Stomach (tissue), 9 donors: ENCODE measurements around the gene PRXL2B. TPM values are rescaled to one million over a fixed set of nuclear protein-coding genes. Genes with fewer than 3 reads are reported as not detected.
A peak's percentile ranks its signal among the peaks of the same experiment; 100 is the strongest.
"Not testable (repeated sequence)": the region's sequence is repeated elsewhere in the genome, so short reads cannot be mapped to it uniquely, and the experiment has no call there.

Source experiments
- DNase-seq, 2 donors: peaks; one replicate each; pipeline versions ENCODE4 v3.0.0 to v3.0.0-alpha.2; 2013 to 2019
- H3K27ac ChIP-seq, 5 donors: fragments of 200-600 bp in 4 of 5; sonication (generic) in 4 of 5; one replicate each; pipeline ENCODE4 v1.5.1; 2013 to 2019; ENCODE audit warnings: mild to moderate bottlenecking in 1 of 5, moderate library complexity in 1 of 5
- H3K27me3 ChIP-seq, 3 donors: fragments of 200-600 bp; sonication (generic); one replicate each; pipeline ENCODE4 v1.5.1; 2017 to 2019; ENCODE audit warnings: mixed run types in 1 of 3
- H3K36me3 ChIP-seq, 4 donors: fragments of 200-600 bp; sonication (generic); 1 replicate in 3 of 4; 2 replicates in 1 of 4; pipeline ENCODE4 v1.5.1; 2016 to 2019
- H3K4me1 ChIP-seq, 4 donors: fragments of 200-600 bp; sonication (generic); one replicate each; pipeline ENCODE4 v1.5.1; 2016 to 2019
- H3K4me3 ChIP-seq, 4 donors: fragments of 200-600 bp; sonication (generic) in 3 of 4; one replicate each; pipeline ENCODE4 v1.5.1; 2016 to 2019; ENCODE audit warnings: mild to moderate bottlenecking in 1 of 4
- H3K9me3 ChIP-seq, 4 donors: fragments of 200-600 bp; sonication (generic); one replicate each; pipeline ENCODE4 v1.5.1; 2016 to 2019
- CTCF ChIP-seq, 7 experiments: fragments of 450-650 bp in 4 of 7; fragments of 200-600 bp in 3 of 7; sonication (generic) in 3 of 7; IDR thresholded peaks; one replicate each; pipeline ENCODE4 v1.5.1; 2016 to 2019; ENCODE audit warnings: antibody characterized with exemption in 7 of 7, control low read depth in 2 of 7, mild to moderate bottlenecking in 1 of 7
- EP300 ChIP-seq: sonication (generic); formaldehyde crosslinking; IDR thresholded peaks from one replicate; pipeline ENCODE4 v1.6.1; 2017; ENCODE audit warnings: antibody characterized with exemption
- POLR2A ChIP-seq, 4 donors: fragments of 450-650 bp; IDR thresholded peaks; one replicate each; pipeline ENCODE4 v1.6.1; 2016; ENCODE audit warnings: antibody characterized with exemption in 4 of 4, control low read depth in 2 of 4, mild to moderate bottlenecking in 1 of 4, moderate library complexity in 1 of 4
- POLR2AphosphoS5 ChIP-seq, 3 donors: sonication (generic); formaldehyde crosslinking; IDR thresholded peaks; one replicate each; pipeline ENCODE4 v1.6.1; 2016; ENCODE audit warnings: antibody characterized with exemption in 3 of 3
- WGBS, 5 donors: extraction: QIAGEN DNeasy Blood & Tissue Kit in 3 of 5; methylation state at CpG; one replicate each; pipeline versions ENCODE4 v1.1.5 to v1.1.7; 2013 to 2018; 5-methylcytosine and 5-hydroxymethylcytosine counted together
- intact Hi-C: fragments of 100-400 bp; cut with DNase I; formaldehyde crosslinking; loops from one replicate; pipeline ENCODE4 v1.15.1; 2023; ENCODE audit warnings: low total_unique reads
- polyA plus RNA-seq, 3 donors: library from polyadenylated mRNA; stranded (reverse); fragments of 200-250 nt; gene quantifications; one replicate each; pipeline ENCODE4 v1.2.3, GENCODE V29; 2013
- total RNA-seq, 5 donors: library from RNA; depleted of rRNA; stranded (reverse); fragments of >200 nt; gene quantifications; one replicate each; pipeline versions ENCODE4 v1.1.0 to v1.2.3, GENCODE V29; 2014 to 2016
- donor health status: healthy with polysubstance abuse.
- donor health status: Bipolar disorder and iron deficiency.
- donor health status: healthy.

PRXL2B gene
- total and polyA plus RNA-seq, 8 donors: 8.5 to 668 (median 21.0) TPM

- Histone ChIP-seq H3K27me3 (peaks cover 0 to 21% (median 0%) of the 10 kb centered on the region in 3 donors), H3K9me3 (peaks cover 0 to 12% (median 10%) of the 10 kb centered on the region in 4 donors), H3K4me3 (peak overlapping the region in 2 of 4 donors; percentile 2 to 10), H3K4me1 (peaks cover 21 to 36% (median 34%) of the 10 kb centered on the region in 4 donors), H3K27ac (peak overlapping the region; percentile 72 to 96 (median 82)), H3K36me3 (no peaks in the 10 kb centered on the region)
- WGBS, 5 donors: 32 to 60% (median 43%) methylated on average over 20 to 23 of the region's 23 CpGs
- TF ChIP-seq CTCF (IDR thresholded peaks at IDR 0.05) (no peak), POLR2AphosphoS5 (IDR thresholded peaks at IDR 0.05) (peak in 2 of 3 donors; percentile 60 to 64), POLR2A (IDR thresholded peaks at IDR 0.05) (no peak), EP300 (no peak)
- intact Hi-C loops: no loop called here
- peak; percentile 85 to 96 for DNase-seq
Measured at GRCh38 chr1:2575801-2576663, 10.5 kb upstream of the PRXL2B start.

- peaks cover 21 to 36% (median 34%) of the 10 kb centered on the region in 4 donors for H3K4me1 ChIP-seq
- H3K9me3 ChIP-seq: peaks cover 0 to 12% (median 10%) of the 10 kb centered on the region in 4 donors
- peak overlapping the region; percentile 87 to 96 (median 92) for H3K27ac ChIP-seq
- DNase-seq, intact Hi-C loops, H3K36me3 ChIP-seq: not testable (repeated sequence)
- H3K4me3 ChIP-seq: peak overlapping the region; percentile 17 to 44 (median 23)
- peaks cover 0 to 21% (median 0%) of the 10 kb centered on the region in 3 donors for H3K27me3 ChIP-seq
- WGBS, 5 donors: 22 to 59% (median 45%) methylated on average over 9 to 21 of the region's 23 CpGs
Measured at GRCh38 chr1:2577565-2578075, 9.0 kb upstream of the PRXL2B start.

- Histone ChIP-seq H3K27ac (peak overlapping the region; percentile 87 to 96 (median 92)), H3K27me3 (peaks cover 0 to 21% (median 0%) of the 10 kb centered on the region in 3 donors), H3K9me3 (peaks cover 0 to 4% (median 1%) of the 10 kb centered on the region in 4 donors), H3K36me3 (no peaks in the 10 kb centered on the region), H3K4me3 (peak overlapping the region in 1 of 4 donors; percentile 44), H3K4me1 (peaks cover 21 to 41% (median 38%) of the 10 kb centered on the region in 4 donors)
- WGBS, 5 donors: 13 to 36% (median 25%) methylated on average over 4 of the region's 4 CpGs
- DNase-seq: no peak
- intact Hi-C loops: no loop called here
- TF ChIP-seq EP300 (no peak), CTCF (IDR thresholded peaks at IDR 0.05) (peak in 1 of 7 experiments; percentile 3), POLR2A (IDR thresholded peaks at IDR 0.05) (no peak)
Measured at GRCh38 chr1:2578758-2579118, 7.8 kb upstream of the PRXL2B start.

- intact Hi-C loops: loop anchor here (10.0 kb wide), 1 partner anchor 64 kb away; no protein-coding TSS in a partner anchor
- Histone ChIP-seq H3K9me3 (no peaks in the 10 kb centered on the region), H3K36me3 (no peaks in the 10 kb centered on the region), H3K4me3 (no peak overlapping the region), H3K27me3 (peaks cover 0 to 19% (median 0%) of the 10 kb centered on the region in 3 donors), H3K27ac (no peak overlapping the region), H3K4me1 (peaks cover 29 to 55% (median 54%) of the 10 kb centered on the region in 4 donors)
- no peak for DNase-seq
- 58 to 75% (median 71%) methylated on average over 9 to 10 of the region's 10 CpGs for WGBS, 5 donors
- no peak for TF ChIP-seq EP300
- no peak for TF ChIP-seq CTCF (IDR thresholded peaks at IDR 0.05)
- TF ChIP-seq POLR2A (IDR thresholded peaks at IDR 0.05): no peak
- TF ChIP-seq POLR2AphosphoS5 (IDR thresholded peaks at IDR 0.05): no peak
Measured at GRCh38 chr1:2580691-2581090, 5.9 kb upstream of the PRXL2B start.
